Body of pancreas (tissue), 4 donors: Measurements from ENCODE around the gene FNDC3B.
"Not testable (repeated sequence)": the region's sequence is repeated elsewhere in the genome, so short reads cannot be mapped to it uniquely, and the experiment has no call there.

Experiments
- POLR2A ChIP-seq, 3 donors: fragments of 450-650 bp; IDR thresholded peaks; one replicate each; pipeline ENCODE4 v1.6.1; 2016; ENCODE audit warnings: antibody characterized with exemption in 3 of 3, mild to moderate bottlenecking in 2 of 3
- TF ChIP-seq, protein P1 (sequence below), 7 experiments: fragments of 450-650 bp in 4 of 7; fragments of 200-600 bp in 3 of 7; sonication (generic) in 3 of 7; IDR thresholded peaks; one replicate each; pipeline ENCODE4 v1.5.1; 2016 to 2019; ENCODE audit warnings: antibody characterized with exemption in 7 of 7

DNA sequence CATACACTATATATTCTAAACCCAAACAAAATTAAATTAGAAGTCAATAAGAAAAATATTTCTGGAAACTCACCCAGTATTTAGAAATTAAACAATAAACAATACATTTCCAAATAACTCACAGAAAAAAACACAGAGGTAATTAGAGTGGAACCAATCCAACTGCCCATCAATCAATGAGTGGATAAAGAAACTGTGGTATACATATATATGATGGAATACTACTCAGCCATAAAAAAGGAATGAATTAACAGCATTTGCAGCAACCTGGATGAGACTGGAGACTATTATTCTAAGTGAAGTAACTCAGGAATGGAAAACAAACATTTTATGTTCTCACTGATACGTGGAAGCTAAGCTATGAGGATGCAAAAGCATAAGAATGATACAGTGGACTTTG, 37.8 kb upstream of the FNDC3B start:
- TF ChIP-seq, protein P1, sequence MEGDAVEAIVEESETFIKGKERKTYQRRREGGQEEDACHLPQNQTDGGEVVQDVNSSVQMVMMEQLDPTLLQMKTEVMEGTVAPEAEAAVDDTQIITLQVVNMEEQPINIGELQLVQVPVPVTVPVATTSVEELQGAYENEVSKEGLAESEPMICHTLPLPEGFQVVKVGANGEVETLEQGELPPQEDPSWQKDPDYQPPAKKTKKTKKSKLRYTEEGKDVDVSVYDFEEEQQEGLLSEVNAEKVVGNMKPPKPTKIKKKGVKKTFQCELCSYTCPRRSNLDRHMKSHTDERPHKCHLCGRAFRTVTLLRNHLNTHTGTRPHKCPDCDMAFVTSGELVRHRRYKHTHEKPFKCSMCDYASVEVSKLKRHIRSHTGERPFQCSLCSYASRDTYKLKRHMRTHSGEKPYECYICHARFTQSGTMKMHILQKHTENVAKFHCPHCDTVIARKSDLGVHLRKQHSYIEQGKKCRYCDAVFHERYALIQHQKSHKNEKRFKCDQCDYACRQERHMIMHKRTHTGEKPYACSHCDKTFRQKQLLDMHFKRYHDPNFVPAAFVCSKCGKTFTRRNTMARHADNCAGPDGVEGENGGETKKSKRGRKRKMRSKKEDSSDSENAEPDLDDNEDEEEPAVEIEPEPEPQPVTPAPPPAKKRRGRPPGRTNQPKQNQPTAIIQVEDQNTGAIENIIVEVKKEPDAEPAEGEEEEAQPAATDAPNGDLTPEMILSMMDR (IDR thresholded peaks at IDR 0.05) = not testable (repeated sequence)
- TF ChIP-seq POLR2A (IDR thresholded peaks at IDR 0.05) = not testable (repeated sequence)
